Type B pancreatic cell (in vitro differentiated cells): Measurements from ENCODE around the gene BAZ2B. TPM values are rescaled to one million over a fixed set of nuclear protein-coding genes. Genes with fewer than 3 reads are reported as not detected.

ENCODE experiments used
- DNase-seq: peaks from one replicate; pipeline ENCODE4 v3.0.0; 2021; ENCODE audit warnings: mixed read lengths; ENCODE audit not compliant: unreplicated experiment; ENCODE audit errors: extremely low spot score
- H3K27ac Mint-ChIP-seq: 2 replicates; pipeline ENCODE4 v1.8.0; 2021; ENCODE audit warnings: mild to moderate bottlenecking, mixed read lengths
- H3K27me3 Mint-ChIP-seq: 2 replicates; pipeline ENCODE4 v1.8.0; 2021; ENCODE audit warnings: mixed read lengths
- H3K36me3 Mint-ChIP-seq: 2 replicates; pipeline ENCODE4 v1.8.0; 2021; ENCODE audit warnings: mixed read lengths
- H3K4me1 Mint-ChIP-seq: one replicate; pipeline ENCODE4 v1.8.0; 2021; ENCODE audit warnings: mixed read lengths; ENCODE audit not compliant: unreplicated experiment
- H3K4me3 Mint-ChIP-seq: 2 replicates; pipeline ENCODE4 v1.8.0; 2021; ENCODE audit warnings: mild to moderate bottlenecking, mixed read lengths
- H3K9me3 Mint-ChIP-seq: 2 replicates; pipeline ENCODE4 v1.8.0; 2021; ENCODE audit warnings: mixed read lengths
- CTCF ChIP-seq: fragments of 200-600 bp; sonication (generic); conservative IDR thresholded peaks from 2 replicates; pipeline ENCODE4 v1.5.0; 2021; ENCODE audit warnings: antibody characterized with exemption, mild to moderate bottlenecking
- total RNA-seq: library from RNA; stranded (reverse); gene quantifications from 2 replicates; pipeline ENCODE4 v1.2.1, GENCODE V29; 2021; ENCODE audit warnings: low replicate concordance

BAZ2B gene
- total RNA-seq, 1 donor from 2014 or later: 80.4 TPM

GRCh38 chr2:159439421-159439820 lies 176.9 kb downstream of the BAZ2B start:
- H3K27me3 Mint-ChIP-seq: no peaks in the 10 kb centered on the region
- H3K36me3 Mint-ChIP-seq: peaks cover 37% of the 10 kb centered on the region
- H3K27ac Mint-ChIP-seq: no peak overlapping the region
- DNase-seq: no peak
- no peaks in the 10 kb centered on the region for H3K9me3 Mint-ChIP-seq
- H3K4me1 Mint-ChIP-seq: no peaks in the 10 kb centered on the region
- H3K4me3 Mint-ChIP-seq: no peak overlapping the region
- TF ChIP-seq CTCF: no peak

- no peaks in the 10 kb centered on the region for H3K4me1 Mint-ChIP-seq
- no peak for TF ChIP-seq CTCF
- no peak overlapping the region for H3K4me3 Mint-ChIP-seq
- no peak overlapping the region for H3K27ac Mint-ChIP-seq
- H3K27me3 Mint-ChIP-seq: no peaks in the 10 kb centered on the region
- H3K36me3 Mint-ChIP-seq: peaks cover 33% of the 10 kb centered on the region
- no peaks in the 10 kb centered on the region for H3K9me3 Mint-ChIP-seq
- no peak for DNase-seq
These were observed 177.5 kb downstream of the BAZ2B start for GRCh38 chr2:159438720-159439353.

- H3K4me3 Mint-ChIP-seq: no peak overlapping the region
- H3K27me3 Mint-ChIP-seq: no peaks in the 10 kb centered on the region
- DNase-seq: no peak
- no peak overlapping the region for H3K27ac Mint-ChIP-seq
- no peaks in the 10 kb centered on the region for H3K4me1 Mint-ChIP-seq
- no peak for TF ChIP-seq CTCF
- peaks cover 33% of the 10 kb centered on the region for H3K36me3 Mint-ChIP-seq
- H3K9me3 Mint-ChIP-seq: no peaks in the 10 kb centered on the region
These were observed 178.1 kb downstream of the BAZ2B start for GRCh38 chr2:159438284-159438683.

- DNase-seq: no peak
- Mint-ChIP-seq H3K4me1 (no peaks in the 10 kb centered on the region), H3K9me3 (no peaks in the 10 kb centered on the region), H3K4me3 (no peak overlapping the region), H3K27ac (no peak overlapping the region), H3K36me3 (peaks cover 24% of the 10 kb centered on the region), H3K27me3 (no peaks in the 10 kb centered on the region)
- no peak for TF ChIP-seq CTCF
These were observed 183.7 kb downstream of the BAZ2B start for GRCh38 chr2:159432610-159433009.

GRCh38 chr2:159427048-159427447 lies 189.3 kb downstream of the BAZ2B start:
- Mint-ChIP-seq H3K27ac (no peak overlapping the region), H3K36me3 (peaks cover 35% of the 10 kb centered on the region), H3K4me1 (peaks cover 5% of the 10 kb centered on the region), H3K27me3 (no peaks in the 10 kb centered on the region), H3K9me3 (no peaks in the 10 kb centered on the region), H3K4me3 (no peak overlapping the region)
- no peak for TF ChIP-seq CTCF
- no peak for DNase-seq

- Mint-ChIP-seq H3K27me3 (no peaks in the 10 kb centered on the region), H3K36me3 (peaks cover 32% of the 10 kb centered on the region)
These were observed 196.9 kb downstream of the BAZ2B start for GRCh38 chr2:159419403-159419802.

More at GRCh38 chr2:159419403-159419802, 196.9 kb downstream of the BAZ2B start:
- Mint-ChIP-seq H3K27ac (no peak overlapping the region), H3K4me3 (no peak overlapping the region), H3K4me1 (no peaks in the 10 kb centered on the region), H3K9me3 (no peaks in the 10 kb centered on the region)
- DNase-seq: no peak
- no peak for TF ChIP-seq CTCF
